ENCODE measurements around the gene ADA. TPM values are rescaled to one million over a fixed set of nuclear protein-coding genes. Genes with fewer than 3 reads are reported as not detected.
A peak's percentile ranks its signal among the peaks of the same experiment; 100 is the strongest.
"Not testable (repeated sequence)": the region's sequence is repeated elsewhere in the genome, so short reads cannot be mapped to it uniquely, and the experiment has no call there.

The ADA gene
- total RNA-seq (2021) (28.2 and 32.9 TPM in 2 replicates), Bru-seq, nascent RNA (percentile 46 among the genes with signal in this experiment), BruChase-seq, experiment 1, labeled RNA remaining after a 2-hour chase (percentile 45 among the genes with signal in this experiment), BruChase-seq, experiment 2, labeled RNA remaining after a 6-hour chase (percentile 44 among the genes with signal in this experiment)
- long read RNA-seq, transcript ADA-201 (12 exons, 1,539 nt): major isoform, 71 of 133 reads
- long read RNA-seq, transcript ADA-207 (11 exons, 1,128 nt): minor isoform, 6 of 133 reads
- long read RNA-seq, partial matches to known transcripts: 26 of 133 reads
- long read RNA-seq, other reads (novel, unspliced or antisense): 28 of 133 reads

DNA sequence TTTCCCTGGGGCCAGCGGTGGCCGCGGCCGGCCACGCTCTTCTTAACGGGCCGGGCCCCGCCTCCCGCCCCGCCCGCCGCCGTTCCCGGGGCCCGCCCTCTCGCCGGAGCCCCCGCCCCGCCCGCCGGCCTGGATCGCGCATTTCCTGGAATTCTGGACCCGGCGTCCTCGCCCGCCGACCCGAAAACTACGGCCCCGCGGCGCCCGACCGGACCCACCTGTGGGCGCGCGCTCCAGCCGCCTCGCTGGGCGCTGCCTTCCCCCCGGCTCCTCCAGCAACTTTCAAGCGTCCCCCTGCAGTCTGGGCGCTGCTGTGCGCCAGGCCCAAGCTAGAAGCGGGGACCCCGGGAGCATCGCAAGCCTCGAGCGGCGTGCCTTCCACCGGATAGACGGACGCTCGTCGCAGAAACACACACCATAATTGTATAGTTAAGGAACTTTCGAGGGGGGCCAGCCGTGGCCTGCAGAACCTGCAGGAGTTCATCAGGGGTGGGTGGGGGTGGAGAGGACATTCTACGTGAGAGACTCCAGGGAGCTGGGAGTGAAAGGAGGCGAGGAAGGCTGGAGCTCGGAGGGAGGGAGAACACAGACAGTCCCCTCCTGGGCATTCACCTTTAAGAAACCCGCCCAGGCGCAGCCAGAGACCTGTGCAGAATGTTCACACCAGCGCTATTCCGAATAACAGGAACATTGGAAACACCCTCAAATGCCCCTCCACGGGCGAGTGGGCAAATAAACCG is at the start of gene ADA:
Gene ADA (minus strand): TSS at position 16 of the 740 bp plus-strand sequence. CDS start 92 bp downstream, outside the sequence.
- peak within 1 kb of the TSS; percentile 95 for H3K4me3 ChIP-seq
- intact Hi-C loops (cut with micrococcal nuclease; ENCODE audit: unreplicated experiment): loop anchor here (1.0 kb wide), 1 partner anchor 10 kb away; no protein-coding TSS in a partner anchor
- no peaks in the 10 kb centered on the region for H3K36me3 ChIP-seq (ENCODE audit: low read depth)
- CTCF ChIA-PET: interaction anchor here (1.0 kb wide), 1 partner anchor 31 kb away, joined by 6 read pairs; no protein-coding TSS in a partner anchor
- H3K9me2 ChIP-seq (ENCODE audit: insufficient read depth): no peaks in the 10 kb centered on the region
- peaks cover 4% of the 10 kb centered on the region; the same call in 1 of the 2 replicates for H3F3A ChIP-seq (ENCODE audit: insufficient read depth, low read depth)
- peaks cover 14% of the 10 kb centered on the region; the same call in 1 of the 2 replicates for H3K4me1 ChIP-seq (replicated peaks; ENCODE audit: insufficient read depth)
- peak within 1 kb of the TSS; percentile 82 for H2AFZ ChIP-seq
- no peaks in the 10 kb centered on the region for H4K20me1 ChIP-seq (ENCODE audit: insufficient read depth)
- H3K79me2 ChIP-seq (ENCODE audit: low read depth): no peaks in the 10 kb centered on the region
- POLR2A ChIA-PET (ENCODE audit: unreplicated experiment): interaction anchor here (0.5 to 0.8 kb wide), 3 partner anchors 41 to 233 kb away, joined by 3 to 15 read pairs (median 8); no protein-coding TSS in a partner anchor
- no peaks in the 10 kb centered on the region for H3K27me3 ChIP-seq (ENCODE audit: insufficient read depth, low read depth)
- no peak for TF ChIP-seq EZH2 (IDR thresholded peaks at IDR 0.05; ENCODE audit: low read depth)
- TF ChIP-seq, protein P1, sequence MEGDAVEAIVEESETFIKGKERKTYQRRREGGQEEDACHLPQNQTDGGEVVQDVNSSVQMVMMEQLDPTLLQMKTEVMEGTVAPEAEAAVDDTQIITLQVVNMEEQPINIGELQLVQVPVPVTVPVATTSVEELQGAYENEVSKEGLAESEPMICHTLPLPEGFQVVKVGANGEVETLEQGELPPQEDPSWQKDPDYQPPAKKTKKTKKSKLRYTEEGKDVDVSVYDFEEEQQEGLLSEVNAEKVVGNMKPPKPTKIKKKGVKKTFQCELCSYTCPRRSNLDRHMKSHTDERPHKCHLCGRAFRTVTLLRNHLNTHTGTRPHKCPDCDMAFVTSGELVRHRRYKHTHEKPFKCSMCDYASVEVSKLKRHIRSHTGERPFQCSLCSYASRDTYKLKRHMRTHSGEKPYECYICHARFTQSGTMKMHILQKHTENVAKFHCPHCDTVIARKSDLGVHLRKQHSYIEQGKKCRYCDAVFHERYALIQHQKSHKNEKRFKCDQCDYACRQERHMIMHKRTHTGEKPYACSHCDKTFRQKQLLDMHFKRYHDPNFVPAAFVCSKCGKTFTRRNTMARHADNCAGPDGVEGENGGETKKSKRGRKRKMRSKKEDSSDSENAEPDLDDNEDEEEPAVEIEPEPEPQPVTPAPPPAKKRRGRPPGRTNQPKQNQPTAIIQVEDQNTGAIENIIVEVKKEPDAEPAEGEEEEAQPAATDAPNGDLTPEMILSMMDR (conservative IDR thresholded peaks at IDR 0.05): no peak
- no peaks in the 10 kb centered on the region for H3K9me3 ChIP-seq (ENCODE audit: insufficient read depth, low read depth)
- H3K27ac ChIP-seq: no peak within 1 kb of the TSS
- H3K4me2 ChIP-seq: peak within 1 kb of the TSS; percentile 99
- no TSS peak for BruUV-seq (replicated peaks)
- peak; percentile 48 to 63 for DNase-seq

DNA sequence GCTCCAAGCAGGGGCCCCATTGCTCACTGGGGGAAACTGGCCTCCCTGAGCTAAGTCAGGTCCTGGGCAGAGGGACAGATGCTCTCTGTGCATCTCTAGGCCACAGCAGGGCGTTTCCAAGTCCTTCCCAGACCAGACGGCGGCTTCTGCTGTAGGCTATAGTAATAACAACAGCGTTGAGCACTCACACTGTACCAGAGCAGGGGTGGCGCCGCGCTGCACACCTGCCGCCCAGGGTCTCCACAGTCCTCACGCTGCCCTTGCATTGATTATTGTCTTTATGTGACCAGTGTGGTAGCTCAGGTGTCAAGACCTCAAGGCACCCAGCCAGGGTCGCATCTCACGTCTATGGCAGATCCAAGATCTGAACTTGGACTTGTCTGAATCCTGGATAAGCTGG is 48.8 kb upstream of the ADA start:
- Histone ChIP-seq H3K36me3 (ENCODE audit: low read depth) (no peaks in the 10 kb centered on the region), H4K20me1 (ENCODE audit: insufficient read depth) (no peaks in the 10 kb centered on the region), H3F3A (ENCODE audit: insufficient read depth, low read depth) (no peaks in the 10 kb centered on the region; the same call in 1 of the 2 replicates), H3K4me1 (replicated peaks; ENCODE audit: insufficient read depth) (peaks cover 9% of the 10 kb centered on the region), H3K9me3 (ENCODE audit: insufficient read depth, low read depth) (no peaks in the 10 kb centered on the region), H3K4me3 (no peak overlapping the region), H3K79me2 (ENCODE audit: low read depth) (no peaks in the 10 kb centered on the region), H3K27me3 (ENCODE audit: insufficient read depth, low read depth) (no peaks in the 10 kb centered on the region), H3K4me2 (no peak overlapping the region), H2AFZ (no peak overlapping the region), H3K27ac (no peak overlapping the region), H3K9me2 (ENCODE audit: insufficient read depth) (no peaks in the 10 kb centered on the region)
- intact Hi-C loops (cut with micrococcal nuclease; ENCODE audit: unreplicated experiment): no loop called here
- no peak for DNase-seq
- TF ChIP-seq, protein P1 (conservative IDR thresholded peaks at IDR 0.05): no peak
- no peak for TF ChIP-seq EZH2 (IDR thresholded peaks at IDR 0.05; ENCODE audit: low read depth)
- POLR2A ChIA-PET (ENCODE audit: unreplicated experiment): no interaction called here
- CTCF ChIA-PET: no interaction called here
- no TSS peak for BruUV-seq (replicated peaks)

DNA sequence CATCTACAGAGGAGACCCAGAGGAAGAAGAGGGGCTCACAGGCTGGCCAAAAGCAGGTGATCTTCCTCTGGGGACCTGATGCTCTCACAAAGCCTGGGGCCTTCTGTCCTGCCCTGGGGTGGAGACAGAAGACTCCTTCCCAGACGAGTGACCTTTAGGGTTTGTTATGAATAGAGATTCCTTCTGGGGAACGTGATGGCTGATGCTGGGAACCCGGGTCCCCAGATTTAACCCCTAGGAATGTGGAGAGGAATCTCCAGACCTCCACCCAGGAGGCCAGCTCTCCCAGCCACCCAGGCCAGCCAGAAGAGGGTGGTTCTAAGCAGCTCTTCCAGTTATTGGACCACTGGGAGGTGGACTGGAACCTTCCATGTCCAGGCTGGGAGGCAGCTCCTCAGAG is 46.9 kb upstream of the ADA start:
- no peaks in the 10 kb centered on the region for H3K9me2 ChIP-seq (ENCODE audit: insufficient read depth)
- no peaks in the 10 kb centered on the region for H3K36me3 ChIP-seq (ENCODE audit: low read depth)
- H3K4me1 ChIP-seq (replicated peaks; ENCODE audit: insufficient read depth): peaks cover 13% of the 10 kb centered on the region
- no peak for DNase-seq
- ChIA-PET CTCF (interaction anchor here (0.5 to 1.0 kb wide), 2 partner anchors 21 to 23 kb away, joined by 3 to 4 read pairs; no protein-coding TSS in a partner anchor), POLR2A (ENCODE audit: unreplicated experiment) (no interaction called here)
- H2AFZ ChIP-seq: no peak overlapping the region
- H3K27ac ChIP-seq: no peak overlapping the region
- peaks cover 5% of the 10 kb centered on the region; the same call in 1 of the 2 replicates for H3F3A ChIP-seq (ENCODE audit: insufficient read depth, low read depth)
- intact Hi-C loops (cut with micrococcal nuclease; ENCODE audit: unreplicated experiment): no loop called here
- H3K27me3 ChIP-seq (ENCODE audit: insufficient read depth, low read depth): no peaks in the 10 kb centered on the region
- no peaks in the 10 kb centered on the region for H3K9me3 ChIP-seq (ENCODE audit: insufficient read depth, low read depth)
- no TSS peak for BruUV-seq (replicated peaks)
- H4K20me1 ChIP-seq (ENCODE audit: insufficient read depth): no peaks in the 10 kb centered on the region
- no peaks in the 10 kb centered on the region for H3K79me2 ChIP-seq (ENCODE audit: low read depth)
- no peak overlapping the region for H3K4me3 ChIP-seq
- no peak for TF ChIP-seq EZH2 (IDR thresholded peaks at IDR 0.05; ENCODE audit: low read depth)
- TF ChIP-seq, protein P1 (conservative IDR thresholded peaks at IDR 0.05): no peak
- H3K4me2 ChIP-seq: no peak overlapping the region

DNA sequence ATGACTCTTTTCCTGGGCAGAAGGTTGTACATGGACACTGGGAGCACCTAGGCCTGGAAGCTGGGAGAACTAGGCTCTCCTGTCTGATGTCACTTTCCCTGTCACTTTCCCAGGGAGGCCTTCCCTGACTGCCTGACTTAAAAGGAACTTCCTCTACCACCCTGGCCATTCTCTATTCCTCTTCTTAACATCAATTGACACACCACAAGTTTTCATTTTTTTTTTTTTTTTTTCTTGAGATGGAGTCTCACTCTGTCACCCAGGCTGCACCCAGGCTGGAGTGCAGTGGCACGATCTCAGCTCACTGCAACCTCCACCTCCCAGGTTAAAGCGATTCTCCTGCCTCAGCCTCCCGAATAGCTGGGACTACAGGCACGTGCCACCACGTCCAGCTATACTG is 45.5 kb upstream of the ADA start:
- H3K27ac ChIP-seq; H3K79me2 ChIP-seq (ENCODE audit: low read depth); BruUV-seq (replicated peaks); H4K20me1 ChIP-seq (ENCODE audit: insufficient read depth); intact Hi-C loops (cut with micrococcal nuclease; ENCODE audit: unreplicated experiment); H3K36me3 ChIP-seq (ENCODE audit: low read depth); H2AFZ ChIP-seq; DNase-seq; H3K9me3 ChIP-seq (ENCODE audit: insufficient read depth, low read depth); H3K4me2 ChIP-seq; H3K27me3 ChIP-seq (ENCODE audit: insufficient read depth, low read depth); H3K9me2 ChIP-seq (ENCODE audit: insufficient read depth); H3K4me3 ChIP-seq; CTCF ChIA-PET: not testable (repeated sequence)
- Histone ChIP-seq H3F3A (ENCODE audit: insufficient read depth, low read depth) (peaks cover 18% of the 10 kb centered on the region; the same call in 1 of the 2 replicates), H3K4me1 (replicated peaks; ENCODE audit: insufficient read depth) (peaks cover 25% of the 10 kb centered on the region)
- POLR2A ChIA-PET (ENCODE audit: unreplicated experiment): interaction anchor here (0.6 kb wide), 1 partner anchor 973 kb away, joined by 6 read pairs; no protein-coding TSS in a partner anchor

Measured in PC-9 (cell line).